HG03571 (cell line): Measurements from ENCODE around the gene C1QTNF1.
"Not testable (repeated sequence)": the region's sequence is repeated elsewhere in the genome, so short reads cannot be mapped to it uniquely, and the experiment has no call there.

Experiments
- ATAC-seq: cut with Tn5 transposase; IDR thresholded peaks from one replicate; pipeline ENCODE4 v1.9.1; 2021; ENCODE audit not compliant: unreplicated experiment

Gene C1QTNF1

DNA sequence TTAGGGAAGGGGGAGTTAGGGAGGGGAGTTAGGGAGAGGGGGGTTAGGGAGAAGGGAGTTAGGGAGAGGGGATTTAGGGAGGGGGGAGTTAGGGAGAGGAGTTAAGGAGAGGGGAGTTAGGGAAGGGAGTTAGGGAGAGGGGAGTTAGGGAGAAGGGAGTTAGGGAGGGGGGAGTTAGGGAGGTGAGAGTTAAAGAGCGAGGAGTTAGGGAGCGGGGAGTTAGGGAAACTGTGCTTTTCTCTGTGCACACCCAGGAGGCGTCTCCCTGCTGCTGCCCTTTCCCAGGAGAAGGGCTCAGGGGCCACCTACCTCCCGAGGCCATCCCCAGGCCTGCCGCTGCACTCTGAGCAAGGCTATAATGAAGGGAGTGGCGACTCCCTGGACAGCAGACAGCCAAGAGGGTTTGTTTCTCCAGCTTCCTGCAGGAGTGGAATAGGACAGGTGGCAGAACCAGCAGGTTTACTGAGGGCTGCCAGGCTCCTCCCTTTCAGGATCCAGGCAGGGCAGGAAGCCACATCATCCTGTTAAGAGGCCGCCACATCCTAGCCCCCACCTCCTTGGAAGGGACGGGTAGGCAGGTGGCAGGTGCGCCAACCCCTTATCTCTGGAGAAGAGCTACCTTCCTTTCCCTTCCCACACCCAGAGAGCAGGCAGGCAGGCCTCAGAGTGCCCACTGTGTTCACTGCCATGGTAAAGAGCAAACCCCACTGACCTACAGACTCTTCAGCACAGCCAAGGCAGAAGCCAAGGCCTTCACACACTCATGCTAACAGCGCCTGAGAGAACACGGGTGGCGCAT lies 18.7 kb upstream of the C1QTNF1 start:
- no peak for ATAC-seq

DNA sequence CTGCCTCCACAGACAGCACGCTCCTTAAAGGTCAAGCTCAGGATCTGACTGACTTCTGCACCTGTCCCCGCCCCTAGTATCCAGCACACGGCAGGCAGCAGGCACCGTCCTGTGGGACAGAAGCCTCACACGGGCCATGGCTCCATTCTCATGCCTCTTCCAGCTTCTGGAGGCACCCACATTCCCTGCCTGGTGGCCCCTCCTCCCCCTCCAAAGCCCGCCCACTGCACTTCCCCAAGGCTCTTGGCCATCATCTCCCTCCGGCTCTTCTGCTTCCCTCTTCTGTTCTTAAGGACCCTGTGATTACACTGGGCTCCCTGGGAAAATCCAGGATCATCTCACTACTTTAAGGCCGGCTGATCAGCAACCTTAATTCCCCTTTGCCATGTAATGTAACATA lies 17.9 kb upstream of the C1QTNF1 start:
- ATAC-seq = no peak

DNA sequence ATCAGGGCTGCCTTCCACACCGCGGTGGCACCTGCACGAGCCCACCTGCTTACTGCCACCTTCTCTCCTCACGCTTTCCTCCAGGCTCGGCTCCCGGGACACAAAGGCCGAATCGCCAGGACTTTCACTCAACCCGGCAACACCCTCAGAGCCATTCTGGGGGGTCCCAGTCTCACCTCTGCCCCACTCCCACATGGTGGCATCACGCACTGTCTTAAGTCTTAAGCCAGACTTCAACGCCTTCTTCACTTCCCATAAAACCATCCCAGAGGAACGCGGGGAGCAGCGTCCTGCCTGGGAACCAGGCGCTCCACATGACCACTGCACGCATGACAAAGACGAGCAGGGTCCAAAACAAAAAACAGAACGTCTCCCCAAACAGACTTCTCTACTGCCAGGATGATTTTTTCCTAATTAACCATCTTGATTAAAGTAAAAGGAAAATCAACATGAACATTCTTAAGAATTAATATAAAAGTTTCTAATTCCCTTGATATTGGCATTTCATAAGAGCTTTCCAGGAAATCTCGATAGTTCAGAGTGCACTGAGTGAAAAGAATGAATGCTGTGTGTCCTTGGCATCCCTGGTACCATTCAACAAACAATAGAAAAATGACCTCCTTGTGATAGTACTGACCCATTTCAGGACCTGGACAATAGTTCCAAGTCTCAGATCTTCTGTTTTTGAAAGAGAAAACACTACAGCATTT lies 17.0 kb upstream of the C1QTNF1 start:
- no peak for ATAC-seq

DNA sequence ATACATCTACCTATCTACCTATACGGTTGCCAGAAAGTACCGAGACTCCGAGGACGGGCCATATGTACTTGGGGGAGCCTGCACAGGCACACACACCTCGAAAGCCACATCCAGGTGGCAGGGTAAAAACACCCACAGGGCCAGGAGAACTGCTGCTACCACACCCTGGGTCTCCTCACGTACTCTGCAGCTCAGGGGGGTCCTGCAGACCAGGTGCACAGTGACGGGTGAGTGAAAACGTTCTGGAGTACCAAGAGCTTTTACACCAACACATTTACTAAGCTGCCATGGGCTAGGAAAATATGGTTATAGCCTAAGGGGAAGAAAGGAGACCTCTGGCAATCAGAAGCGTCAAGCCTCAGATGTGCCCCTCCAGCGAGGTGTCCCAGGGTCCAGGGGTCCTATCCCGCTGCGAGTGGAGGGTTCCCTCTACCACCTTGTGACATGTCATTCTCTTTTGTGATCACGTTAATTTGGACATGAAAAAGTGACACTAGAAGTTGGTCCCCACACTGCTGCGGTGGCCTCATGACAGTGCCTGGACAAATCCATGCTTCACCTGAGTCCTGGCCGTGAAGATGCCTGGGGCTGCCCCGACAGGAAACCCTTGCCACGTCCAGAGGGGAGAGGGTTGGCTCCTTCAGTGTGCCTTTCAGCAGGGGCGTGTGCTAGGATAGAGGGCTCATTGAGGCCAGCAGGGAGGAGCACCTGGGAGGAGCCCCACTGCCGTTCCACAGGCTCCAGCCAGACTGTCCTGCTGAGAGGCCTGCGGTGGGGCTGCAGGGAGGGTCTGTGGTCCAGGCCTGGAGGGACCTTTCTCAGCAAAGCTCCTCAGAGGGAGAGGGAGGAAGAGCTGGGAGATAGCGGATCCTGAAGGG lies 16.2 kb upstream of the C1QTNF1 start:
- ATAC-seq = no peak

DNA sequence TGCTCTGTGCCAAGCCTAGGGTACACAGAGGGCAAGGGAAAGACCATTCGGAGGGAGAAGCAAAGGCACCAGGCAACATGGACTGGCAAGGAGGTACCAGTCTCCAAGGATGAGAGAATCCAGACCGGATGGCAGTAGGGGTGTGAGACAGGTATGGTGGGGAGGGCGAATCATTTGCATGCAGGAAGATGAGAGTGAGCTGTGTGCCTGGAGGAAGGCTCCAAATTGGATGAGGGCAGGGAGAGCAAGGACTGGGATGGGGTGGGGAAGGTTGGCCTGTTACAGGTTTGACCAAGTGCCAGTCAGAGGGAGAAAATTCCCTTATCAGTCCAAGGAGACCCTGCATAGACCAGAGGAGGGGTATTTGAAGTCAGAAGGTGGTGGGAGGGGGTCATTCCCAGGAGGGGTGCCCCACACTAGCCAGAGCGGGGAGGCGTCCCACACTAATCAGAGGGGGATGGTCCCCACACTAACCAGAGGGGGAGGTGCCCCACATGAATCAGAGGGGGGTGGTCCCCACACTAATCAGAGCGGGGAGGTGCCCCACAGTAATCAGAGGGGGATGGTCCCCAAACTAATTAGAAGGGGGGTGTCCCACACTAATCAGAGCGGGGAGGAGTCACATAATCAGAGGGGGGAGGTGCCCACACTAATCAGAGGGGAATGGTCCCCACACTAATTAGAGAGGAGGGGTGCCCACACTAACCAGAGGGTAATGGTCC lies 15.1 kb upstream of the C1QTNF1 start:
- ATAC-seq = no peak

DNA sequence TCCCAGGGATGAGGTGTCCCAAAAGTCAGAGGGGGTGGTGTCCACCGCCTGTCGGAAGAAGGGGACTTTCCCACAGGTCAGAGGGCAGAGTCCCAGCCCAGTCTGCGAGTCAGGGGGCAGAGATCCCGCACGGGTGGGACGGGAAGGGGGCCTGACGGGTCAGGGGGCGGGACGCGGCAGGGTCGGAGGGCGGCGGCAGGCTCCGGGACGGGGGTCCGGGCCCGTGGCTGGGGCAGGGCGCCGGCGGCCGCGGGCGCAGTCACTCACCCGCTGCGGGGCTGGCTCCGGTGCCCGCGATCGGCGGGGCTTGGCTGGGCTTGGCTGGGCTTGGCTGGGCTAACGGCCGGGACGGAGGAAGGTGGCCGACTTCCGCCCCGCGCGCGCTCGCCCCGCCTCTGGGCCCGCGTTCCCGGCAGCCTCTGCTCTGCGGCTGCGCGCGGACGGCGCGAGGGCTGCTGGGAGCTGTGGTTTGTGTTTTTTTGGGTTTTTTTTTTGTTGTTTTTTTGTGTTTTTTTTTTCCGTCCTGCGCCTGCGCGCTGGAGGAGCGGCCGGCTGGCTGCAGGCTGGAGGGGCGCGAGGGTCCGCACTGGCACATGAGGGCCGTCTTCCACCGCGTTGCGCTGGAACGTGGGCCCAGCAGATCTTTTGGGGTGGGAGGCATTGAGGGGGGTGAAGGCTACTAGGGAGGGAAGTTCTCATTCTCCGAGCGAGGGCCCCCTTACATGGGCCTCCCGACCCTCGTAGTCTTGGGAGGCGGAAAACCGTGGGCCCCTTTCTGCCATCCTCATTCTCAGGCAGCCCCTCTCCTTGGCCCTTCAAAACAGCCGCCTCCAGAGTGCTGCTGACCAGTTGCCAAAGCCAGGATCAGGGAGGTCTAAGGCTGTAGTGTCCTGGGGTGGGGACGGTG lies 14.3 kb upstream of the C1QTNF1 start, which contains the start of gene CANT1:
TSS of gene CANT1 (minus strand) at position 368 of the 907 bp plus-strand sequence. CDS start 12,142 bp downstream, outside the sequence.
- ATAC-seq = peak; percentile 79

DNA sequence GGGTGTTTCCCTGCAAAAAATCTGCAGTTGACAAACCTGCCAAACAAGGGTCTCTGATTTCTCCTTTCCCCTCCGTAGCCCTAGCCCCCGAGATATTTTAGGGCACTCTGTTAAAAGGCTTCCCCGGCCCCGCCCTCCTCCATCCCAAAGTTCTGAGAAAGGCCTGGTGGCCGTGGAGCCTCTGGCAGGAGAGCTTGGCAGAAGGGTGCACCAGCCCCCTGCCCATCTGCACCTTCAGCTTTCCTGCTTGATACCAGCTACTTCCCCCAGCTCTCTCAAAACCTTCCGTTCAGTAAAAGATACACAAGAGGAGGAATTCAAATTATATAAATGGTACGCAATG lies 13.7 kb upstream of the C1QTNF1 start:
- ATAC-seq = no peak

DNA sequence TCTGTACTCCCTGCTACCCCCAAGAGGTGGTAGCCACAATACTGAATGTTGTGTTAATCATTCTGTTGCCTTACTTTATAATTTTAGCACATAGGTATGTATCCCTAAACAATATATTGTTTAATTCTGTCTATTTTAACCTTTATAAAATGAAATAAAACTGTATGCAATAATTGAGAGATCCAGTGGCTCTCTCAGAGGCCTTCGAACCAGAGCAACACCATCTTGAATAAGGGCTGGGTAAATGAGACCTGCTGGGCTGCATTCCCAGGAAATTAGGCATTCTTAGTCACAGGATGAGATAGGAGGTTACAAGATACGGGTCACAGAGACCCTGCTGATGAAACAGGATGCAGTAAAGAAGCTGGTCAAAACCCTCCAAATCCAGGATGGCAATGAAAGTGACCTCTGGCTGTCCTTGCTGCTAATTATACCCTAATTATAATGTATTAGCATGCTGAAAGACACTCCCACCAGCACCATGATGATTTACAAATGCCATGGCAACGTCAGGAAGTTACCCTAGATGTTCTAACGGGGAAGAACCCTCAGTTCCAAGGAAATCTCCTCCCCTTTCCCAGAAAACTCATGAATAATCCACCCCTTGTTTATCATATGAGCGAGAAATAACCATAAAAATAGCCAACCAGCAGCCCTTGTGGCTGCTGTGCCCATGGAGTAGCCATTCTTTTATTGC lies 12.4 kb upstream of the C1QTNF1 start:
- ATAC-seq = no peak

DNA sequence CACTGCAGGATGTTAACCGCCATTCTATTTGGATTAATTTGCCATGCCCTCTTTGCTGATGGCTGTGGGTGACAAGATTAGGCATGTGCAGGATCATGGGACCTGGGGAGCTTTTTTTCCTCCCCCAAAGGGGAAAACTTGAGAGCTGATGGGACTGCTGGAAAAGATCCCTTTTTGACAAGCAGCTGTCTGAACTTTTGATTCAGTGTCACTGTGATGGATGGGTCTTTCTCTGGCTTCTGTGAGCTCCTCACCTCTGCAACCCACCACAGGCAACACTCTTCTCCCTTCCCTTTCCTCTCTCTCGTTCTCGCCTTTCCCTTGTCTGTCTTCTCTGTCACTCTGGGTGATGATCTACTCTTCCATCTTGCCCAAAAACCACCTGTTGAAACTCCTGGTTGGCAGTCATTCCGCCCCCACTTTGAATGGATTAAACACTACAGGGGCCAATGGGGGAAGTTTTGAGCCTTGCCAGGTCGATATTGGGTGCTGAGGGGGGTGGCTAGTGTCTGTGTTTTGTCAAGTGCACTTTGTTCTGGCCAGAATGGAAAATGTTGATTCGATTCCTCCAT lies 11.3 kb upstream of the C1QTNF1 start:
- no peak for ATAC-seq

DNA sequence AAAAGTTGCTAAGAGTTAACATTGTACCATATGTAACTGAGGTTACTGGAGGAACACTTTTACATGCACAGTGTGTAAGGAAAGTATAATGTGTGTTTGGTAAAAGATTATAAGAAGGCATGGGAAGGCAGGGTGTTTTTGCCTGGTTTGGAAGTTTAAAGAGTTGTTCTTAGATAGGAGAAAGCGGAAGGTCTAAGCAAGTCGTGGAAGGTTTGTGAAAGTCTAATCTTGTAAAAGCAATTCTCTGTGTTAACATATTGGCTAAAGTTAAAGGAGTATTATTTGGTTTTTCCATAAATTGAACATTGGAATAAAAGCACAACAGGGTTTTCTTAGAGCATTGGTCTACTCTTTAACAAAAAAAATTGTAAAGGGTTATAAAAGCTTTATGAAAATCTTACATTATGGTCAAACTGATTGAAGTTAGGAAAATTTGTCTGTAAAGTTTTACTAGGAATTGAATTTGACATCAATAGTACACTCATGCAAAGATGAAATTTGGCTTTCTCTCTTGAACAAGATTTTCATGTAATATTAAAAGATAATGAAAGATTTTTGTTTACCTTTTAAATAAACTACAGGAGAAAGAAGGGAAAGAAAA lies 9.7 kb upstream of the C1QTNF1 start:
- ATAC-seq = no peak

DNA sequence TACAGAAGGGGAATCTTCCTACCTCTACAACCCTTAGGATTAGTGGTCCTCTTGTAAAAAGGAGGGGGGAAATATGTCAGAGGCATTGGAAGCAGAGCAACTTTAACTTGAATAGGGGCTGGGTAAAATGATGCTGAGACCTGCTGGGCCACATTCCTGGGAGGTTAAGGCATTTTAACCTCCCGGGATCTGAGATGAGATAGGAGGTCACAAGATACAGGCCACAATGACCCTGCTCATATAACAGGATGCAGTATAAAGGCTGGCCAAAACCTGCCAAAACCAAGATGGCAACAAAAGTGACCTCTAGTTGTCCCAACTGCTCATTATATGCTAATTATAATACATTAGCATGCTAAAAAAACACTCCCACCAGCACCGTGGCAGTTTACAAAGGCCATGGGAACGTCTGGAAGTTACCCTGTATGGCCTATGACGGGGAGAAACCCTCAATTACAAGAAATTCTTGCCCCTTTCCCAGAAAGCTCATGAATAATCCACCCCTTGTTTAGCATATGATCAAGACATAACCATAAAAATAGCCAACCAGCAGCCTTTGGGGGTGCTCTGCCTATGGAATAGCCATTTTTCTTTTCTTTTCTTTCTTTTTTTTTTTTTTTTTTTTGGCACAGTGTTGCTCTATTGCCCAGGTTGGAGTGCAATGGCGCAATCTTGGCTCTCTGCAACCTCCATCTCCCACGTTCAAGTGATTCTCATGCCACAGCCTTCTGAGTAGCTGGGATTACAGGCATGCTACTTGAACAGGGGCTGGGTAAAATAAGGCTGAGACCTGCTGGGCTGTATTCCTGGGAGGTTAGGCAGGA lies 6.2 kb upstream of the C1QTNF1 start:
- no peak for ATAC-seq

DNA sequence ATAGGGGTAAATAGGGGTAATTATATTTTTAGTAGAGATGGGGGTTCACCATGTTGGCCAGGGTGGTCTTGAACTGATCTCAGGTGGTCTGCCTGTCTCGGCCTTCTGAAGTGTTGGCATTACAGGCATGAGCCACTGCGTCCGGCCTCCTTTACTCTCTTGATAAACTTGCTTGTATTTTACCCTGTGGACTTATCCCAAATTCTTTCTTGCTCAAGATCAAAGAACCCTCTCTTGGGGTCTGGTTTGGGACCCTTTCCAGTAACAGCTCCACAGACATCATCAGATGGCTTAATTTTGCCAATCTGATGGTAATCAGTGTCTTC lies 5.6 kb upstream of the C1QTNF1 start:
- no peak for ATAC-seq

DNA sequence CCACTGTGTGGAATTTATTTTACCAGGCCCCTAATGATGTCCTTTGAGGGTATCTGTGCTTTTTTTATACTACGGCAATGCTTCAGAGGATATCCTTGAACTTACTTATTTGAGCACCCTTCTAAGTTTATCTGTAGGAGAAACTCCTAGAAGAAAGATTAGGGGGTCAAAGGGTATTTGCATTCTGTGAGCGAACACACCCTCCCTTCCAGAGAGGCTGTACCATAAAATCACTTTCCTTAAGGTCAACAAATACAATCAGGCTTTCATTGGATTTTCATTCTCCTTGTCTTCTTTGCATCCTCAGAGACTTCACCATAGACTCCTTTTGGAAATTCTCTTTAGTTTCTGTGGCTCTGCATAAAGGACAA lies 4.7 kb upstream of the C1QTNF1 start:
- no peak for ATAC-seq

DNA sequence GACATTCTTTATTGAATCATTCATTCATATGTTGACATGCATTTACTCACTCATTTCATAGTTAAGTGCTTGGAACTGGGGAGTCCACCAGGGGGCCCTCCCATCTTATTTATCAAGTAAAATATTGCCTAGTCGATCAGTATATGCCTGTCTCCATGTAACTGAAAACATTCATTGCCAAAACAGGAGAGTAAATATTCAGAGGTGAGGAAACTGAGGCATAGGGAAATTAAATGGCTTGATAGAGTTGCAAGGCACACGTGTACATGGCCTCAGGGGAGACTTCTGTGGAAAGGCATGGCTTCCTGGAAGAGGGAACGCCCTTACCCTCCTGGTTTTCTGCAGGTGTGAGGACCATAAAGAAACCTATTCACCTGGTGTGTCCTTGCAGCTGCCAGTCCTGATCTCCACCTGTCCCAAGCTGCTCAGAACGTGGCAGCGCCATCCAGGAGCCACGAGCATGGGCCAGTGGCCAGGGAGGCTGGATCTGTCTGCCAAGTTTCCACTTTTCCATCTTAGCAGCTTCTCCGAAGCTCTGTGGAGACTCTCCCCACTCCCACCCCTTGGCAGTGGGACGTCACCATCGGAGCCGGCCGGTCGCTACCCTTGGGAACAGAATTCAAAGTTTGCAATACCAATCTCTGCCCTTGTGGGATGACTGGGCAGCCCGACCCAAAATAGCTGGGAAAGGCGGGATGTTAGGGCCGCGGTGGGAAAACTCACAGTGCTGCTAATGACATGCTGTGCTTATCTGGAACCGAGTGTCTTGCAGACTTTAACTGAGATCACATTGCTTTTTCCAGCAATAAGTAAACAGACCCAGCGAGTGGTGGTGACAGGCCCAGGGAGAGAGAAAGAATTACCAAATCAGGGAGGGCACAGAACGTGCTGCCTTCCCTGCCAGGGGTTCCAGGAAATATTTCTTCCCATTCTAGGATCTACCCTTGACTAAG lies 4.1 kb upstream of the C1QTNF1 start:
- ATAC-seq = no peak

DNA sequence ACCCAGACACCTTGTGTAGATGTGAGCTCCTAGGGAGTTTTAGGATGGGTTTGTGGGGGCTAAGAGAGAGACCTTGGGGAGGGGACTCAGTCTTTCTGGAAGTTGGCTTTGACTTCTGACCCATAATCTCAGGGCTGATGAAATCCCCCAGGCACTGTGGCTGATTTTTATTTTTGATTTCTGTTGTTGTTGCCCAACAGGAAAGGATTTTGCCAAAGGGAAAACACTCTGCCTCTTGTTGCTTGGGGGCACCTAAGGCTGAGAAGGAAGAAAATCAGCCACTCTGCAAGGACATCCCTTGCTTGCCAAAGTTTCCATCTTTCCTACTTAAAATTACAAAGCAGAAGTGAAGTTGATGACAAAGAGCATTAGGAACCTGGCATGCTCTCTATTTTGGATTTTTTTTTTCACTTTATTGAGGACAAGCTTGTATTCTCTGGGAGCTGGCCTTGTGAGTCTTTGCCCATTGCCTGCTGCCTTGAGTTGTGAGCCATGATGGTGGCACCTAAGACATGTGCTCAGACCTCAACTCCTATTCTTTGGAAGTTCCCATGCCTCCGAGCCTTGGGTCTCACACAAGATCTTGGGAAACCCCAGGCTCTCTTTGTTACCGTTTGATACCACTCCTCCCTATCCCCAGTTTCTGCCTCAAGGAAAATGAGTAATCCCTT lies 3.2 kb upstream of the C1QTNF1 start:
- ATAC-seq = no peak

DNA sequence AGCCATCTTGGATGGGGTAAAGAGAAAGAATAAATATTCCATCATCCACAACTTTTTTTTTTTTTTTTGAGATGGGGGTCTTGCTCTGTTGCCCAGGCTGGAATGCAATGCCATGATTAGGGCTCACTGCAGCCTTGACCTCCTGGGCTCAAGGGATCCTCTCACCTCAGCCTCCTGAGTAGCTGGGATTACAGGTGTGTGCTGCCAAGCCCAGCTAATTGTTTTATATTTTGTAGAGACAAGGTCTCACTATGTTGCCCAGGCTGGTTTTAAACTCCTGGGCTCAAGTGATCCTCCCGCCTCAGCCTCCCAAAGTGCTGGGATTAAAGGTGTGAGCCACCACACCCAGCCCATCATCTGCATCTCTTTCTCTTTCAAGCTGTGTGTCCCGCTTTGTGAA lies 2.0 kb upstream of the C1QTNF1 start:
- ATAC-seq = not testable (repeated sequence)
